Stimulated activated naive CD4-positive, alpha-beta T cell (primary cell): ENCODE data around the gene TBC1D7.
"Not testable (repeated sequence)": the region's sequence is repeated elsewhere in the genome, so short reads cannot be mapped to it uniquely, and the experiment has no call there.

ENCODE experiments used
- DNase-seq, 6 experiments: peaks; one replicate each; lab custom pipeline; 2025; lab: John Stamatoyannopoulos, UW

TBC1D7 gene

DNA sequence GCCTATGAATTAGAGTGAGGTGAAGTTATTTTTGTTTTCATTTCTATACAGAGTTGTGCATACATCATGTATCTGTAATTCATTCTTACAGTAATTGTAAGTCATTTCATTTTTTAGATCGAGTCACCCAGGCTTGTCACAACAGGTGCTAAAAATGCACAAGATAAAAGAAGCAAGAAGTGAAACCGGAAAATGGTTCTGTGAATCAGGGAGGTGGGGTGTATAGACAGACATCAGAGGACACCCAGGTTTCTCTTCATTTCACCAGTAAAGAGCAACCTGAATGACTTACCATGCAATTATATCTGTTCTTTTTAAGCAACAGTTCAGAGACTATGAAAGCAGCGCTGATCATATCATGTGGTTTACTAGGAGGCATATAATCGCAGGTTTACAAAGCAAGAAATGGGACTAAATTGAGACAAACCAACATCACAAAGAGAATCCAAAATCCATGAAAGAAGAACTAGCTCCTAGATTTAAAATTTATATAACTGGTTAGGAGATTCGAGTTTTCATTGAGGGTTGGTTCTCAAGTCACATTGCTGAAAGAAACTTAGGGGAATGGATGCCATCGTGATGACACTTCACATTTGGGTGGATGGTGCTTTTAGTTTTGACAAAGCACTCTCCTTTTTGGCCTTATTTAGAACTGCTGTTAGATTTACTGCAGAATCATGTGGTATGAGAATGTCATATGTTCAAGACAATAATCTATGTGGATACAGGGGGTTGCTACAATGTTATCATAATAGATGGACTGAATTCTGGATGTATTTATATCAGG is 27.9 kb upstream of the TBC1D7 start:
- DNase-seq = peak in 3 of 6 experiments; percentile 66 to 69 (median 67)

DNA sequence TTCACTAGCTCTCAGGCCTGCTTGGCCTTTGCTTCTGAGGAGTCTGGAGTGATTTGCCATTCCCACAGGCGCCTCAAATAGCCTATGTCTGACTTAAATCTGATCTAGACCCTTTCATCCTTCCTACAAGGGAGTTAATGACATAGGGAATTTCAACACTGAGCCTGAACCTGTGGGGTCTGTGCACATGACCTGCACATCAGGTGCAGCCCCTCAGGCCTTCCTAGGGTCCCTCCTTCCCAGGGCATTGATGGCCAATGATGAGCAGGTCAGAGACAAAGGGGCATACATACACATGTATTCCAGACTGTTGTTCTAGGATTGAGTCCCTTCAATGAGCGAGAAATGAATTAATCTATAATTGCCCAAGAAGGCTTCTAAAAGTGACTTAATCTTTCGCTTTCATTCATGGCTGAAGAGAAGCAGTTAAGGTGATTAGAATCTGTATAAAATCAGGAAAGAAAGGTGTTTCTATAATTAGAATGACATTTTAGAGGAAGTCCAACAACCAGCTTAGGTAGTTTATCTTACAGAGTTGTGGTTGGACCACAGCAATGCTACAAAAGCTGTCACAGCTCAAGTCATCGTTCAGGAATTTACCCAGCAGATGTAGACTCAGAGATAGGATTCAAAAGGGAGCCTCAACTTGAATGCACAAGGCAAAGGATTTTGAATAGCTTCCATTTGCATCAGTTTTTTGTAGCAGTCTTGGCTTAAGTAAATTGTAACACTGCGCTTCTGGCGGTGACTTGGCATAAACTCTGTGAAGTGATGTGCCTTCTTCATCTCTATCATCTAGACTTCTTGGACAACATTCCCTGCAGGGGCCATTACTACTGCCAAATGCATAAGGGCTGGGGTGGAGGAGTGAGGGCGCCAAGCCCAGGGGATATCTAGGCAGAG is 27.0 kb upstream of the TBC1D7 start:
- peak in 3 of 6 experiments; percentile 20 to 46 (median 21) for DNase-seq

DNA sequence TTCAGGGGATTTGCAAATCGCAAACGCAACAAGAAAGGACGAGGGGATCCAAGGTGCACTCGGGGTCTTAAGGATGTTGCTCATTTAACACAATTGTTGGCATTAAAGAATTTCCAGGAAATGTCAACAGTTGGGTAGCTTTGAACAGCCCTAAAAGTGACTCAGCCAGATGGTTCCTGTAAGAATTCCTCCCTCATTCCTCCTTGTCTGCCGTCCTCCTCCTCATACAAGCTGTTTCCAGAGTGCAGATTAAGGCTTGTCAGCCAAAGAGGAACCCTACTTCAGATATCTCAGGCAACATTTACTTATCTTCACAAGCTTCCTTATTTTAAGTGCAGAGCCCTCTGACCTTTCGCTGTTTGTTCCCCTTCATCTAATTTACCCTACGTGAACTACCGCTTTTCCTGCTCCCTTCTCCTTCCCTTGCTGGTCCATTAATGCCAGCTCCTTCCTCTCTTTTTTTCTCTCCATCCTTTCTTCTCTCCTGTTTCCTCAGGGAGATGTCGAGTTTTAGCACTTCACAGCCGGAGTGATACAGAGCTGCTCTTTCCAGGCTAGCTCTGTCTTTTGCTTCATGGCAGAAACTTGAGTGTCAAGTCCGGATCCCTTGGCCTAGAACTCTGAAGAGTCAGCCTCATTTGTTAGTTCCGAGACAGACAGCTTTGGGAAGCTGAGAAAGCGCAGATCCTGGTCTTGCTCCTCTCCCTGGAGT is 26.1 kb upstream of the TBC1D7 start:
- DNase-seq = no peak

DNA sequence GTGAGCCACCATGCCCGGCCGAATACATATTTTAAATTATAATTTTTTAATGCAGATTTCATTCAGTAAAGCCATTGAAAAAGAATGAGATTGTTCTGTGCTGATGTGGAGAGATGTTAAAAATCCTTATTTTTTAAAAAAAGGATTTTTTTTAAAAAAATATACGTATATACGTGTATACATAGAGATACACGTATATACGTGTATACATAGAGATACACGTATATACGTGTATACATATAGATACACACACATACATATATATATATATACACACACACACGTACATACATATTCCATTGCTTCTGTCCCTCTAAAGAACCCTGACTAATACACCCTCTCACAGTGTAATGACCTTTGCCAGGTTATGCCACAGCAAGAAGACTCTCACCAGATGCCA is 23.8 kb upstream of the TBC1D7 start:
- DNase-seq = no peak

DNA sequence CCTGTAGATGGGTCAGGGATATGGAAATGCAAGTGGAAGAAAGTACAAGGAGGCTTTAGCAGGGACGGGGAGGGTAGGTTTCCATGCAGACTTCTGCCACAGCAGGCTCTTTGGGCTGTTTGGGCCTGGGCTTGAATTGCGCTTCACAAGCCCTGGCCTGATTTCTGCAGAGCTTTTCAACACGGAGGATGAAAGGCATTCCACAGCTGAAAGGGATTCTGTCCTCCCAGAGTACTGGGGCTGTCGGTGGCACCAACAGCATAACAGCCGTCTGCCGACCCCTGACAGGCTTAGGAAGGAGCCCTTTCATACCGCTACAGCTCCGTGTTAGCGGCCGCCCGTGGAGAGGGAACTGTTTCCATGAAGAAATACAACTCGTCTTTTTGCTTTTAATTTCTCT is 22.9 kb upstream of the TBC1D7 start:
- no peak for DNase-seq

DNA sequence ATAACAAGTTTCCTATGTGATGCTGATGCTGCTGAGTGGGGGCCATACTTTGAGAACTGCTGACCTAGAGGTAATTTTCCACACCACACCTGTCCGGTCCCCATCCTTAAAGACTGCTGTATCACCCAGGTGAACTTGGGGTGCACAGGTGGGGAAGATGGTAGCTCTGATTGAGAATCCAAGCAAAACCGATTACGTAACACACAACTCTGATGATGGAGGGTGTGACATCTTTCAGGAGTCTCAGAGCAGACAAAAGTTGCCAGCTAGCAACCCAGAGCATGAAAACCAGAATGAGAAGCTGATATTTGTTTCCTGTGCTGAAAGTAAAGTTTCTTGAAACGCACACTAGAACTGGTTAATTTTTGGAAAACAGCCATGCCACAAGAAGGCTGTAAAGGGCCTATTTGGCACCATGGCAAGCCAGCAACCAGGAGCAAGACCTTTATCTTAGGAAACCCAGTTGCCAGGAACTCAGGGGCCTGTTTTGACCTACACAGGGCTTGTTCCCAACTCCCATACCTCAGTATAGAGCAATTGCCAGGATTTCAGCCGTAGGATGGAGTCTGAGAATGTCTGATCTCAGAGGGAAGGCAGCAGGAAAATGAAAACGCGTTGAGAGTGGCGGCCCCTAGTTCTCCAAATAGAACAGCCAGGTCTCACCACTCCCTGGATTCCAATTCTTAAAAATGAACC is 21.6 kb upstream of the TBC1D7 start:
- DNase-seq = no peak

DNA sequence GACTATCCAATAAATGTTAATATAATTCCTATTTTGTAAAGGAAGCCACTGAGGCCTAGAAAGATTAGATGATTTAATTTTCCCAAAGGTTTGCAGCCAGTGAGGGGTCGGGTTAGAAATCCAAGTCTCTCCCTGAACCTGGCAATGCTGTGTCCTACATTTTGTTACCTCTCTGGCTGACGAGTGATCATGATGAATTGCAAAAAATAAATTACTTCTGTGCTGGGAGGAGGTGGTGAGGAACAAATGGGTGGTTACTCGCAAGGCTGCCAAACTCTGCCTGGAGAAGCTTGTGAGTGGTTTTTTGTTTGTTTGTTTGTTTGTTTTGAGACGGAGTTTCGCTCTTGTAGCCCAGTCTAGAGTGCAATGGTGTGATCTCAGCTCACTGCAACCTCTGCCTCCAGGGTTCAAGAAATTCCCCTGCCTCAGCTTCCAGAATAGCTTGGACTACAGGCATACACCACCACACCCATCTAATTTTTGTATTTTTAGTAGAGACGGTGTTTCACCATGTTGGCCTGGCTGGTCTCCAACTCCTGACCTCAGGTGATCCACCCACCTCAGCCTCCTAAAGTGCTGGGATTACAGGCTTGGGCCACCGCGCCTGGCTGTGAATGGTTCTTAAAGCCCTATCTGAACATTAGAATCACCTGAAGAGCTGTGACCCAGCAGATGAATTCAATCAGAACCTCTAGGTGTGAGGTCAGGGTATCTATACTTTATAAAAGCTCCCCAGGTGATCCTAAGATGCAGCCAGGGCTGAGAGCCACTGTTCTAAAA is 20.2 kb upstream of the TBC1D7 start:
- no peak for DNase-seq

DNA sequence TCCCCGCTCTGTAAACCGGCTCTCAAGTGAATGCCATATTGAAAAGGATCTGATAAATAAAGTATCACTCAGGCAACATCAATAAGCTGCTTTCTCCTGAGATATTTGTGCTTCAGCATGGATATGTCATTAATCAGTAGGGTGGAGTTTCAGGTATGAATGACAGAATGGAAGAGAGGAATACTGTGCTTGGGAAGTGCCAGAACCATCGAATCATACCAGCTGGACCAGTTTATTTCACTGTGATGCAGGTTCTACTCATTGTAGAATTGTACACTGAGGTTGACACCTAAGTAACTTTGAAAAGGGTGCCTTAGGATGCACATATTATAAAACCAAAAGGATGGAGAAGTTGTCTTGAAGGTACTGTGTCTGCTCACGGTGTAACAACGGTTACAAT is 17.9 kb upstream of the TBC1D7 start:
- DNase-seq = no peak

DNA sequence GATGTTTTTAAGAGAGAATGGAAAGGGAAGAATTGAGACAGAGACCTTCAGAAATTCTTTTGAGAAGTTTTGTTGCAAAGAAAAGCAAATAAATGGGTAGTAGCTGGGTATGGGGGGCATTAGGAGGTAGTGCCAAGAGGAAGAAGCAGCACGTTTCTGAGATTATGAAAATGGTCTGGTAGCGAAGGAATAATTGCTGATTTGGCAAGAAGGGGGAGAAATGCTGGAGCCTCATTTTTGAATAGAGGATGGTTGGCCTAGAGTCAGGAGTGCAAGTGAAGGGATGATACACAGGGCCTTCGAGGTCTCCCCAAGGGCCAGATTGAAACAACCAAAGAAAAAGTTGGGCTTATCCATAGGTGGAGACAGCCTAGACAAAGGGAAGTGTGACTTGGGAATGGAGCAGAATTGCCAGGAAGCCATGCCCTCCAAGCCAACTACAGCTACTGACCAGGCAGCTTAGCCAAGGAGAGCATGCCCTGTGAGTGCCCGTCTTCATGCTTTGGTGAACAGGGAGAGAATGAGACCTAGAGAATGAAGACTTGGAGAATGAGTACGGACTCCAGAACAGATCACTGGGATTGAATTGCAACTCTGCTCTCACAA is 14.2 kb upstream of the TBC1D7 start:
- no peak for DNase-seq

DNA sequence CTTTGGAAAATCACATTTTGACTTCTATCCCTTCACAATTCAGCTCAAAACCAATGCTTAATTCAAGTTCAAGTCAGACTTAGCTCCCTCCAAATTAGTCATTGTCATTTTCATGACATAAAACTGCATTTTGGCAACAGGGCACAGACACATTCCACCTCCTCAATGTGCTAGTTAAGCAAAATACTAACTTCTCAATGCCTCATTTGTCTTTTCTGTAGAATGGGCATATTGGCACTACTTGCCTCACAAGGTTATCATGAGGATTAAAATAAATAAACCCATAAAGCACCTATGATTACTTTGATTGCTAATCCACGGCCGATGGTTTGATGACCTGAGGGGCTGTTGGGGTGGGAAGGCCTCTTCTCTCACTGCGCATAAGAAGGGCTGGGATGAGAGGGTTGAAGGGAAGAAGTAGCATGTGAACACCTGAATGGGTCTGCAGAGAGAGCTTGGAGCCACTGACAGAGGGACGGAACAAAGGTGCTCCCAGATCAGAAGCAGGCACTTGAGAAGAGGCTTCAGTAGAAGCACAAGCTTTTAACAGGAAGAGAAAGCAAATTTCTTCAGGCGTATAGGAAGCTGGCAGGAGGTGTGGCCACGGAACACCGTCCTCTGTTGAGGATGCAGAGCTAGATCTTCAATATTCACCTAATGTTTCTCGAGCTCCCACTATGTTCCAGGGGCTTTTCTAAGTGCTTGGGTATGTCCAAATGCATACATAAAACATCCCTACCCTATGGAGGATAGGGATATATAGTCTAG is 11.7 kb upstream of the TBC1D7 start:
- no peak for DNase-seq

DNA sequence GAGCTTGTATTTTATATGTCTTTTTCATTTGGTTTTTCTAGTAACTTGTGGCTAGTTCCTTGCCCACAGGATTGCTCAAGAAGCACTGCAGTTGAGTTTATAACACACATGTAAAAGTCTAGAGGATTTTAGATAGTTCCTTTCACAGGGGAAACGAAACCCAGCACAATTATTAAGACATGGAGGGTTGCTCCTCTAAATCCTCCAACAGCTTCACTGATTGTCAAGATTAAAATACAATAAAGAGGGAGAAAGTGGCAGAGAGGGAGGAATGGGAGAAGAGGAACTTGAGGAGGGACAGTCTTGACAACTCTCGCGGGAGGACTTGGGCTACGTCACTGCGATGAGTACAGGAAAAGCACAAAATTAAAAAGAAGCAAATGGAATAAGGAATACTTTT is 9.7 kb upstream of the TBC1D7 start:
- DNase-seq = no peak

DNA sequence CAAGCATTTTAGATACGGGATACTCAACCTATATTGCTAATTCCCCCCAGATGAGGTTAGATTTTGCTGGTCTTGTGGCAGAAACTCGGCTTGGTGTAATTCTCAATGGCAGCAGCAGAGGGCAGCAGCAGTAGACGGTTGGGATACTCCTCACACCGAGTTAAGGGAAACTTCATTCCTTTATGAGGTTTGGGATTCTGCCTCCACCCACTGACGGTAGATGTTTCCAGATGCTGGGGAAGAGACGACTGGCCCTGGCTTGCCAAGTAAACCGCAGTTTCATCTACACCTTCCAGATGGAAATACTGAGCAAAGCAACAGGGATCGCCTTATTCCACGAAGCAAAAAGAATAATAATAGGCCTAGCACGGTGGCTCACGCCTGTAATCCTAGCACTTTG is 8.2 kb upstream of the TBC1D7 start:
- peak; percentile 47 to 74 (median 60) for DNase-seq

DNA sequence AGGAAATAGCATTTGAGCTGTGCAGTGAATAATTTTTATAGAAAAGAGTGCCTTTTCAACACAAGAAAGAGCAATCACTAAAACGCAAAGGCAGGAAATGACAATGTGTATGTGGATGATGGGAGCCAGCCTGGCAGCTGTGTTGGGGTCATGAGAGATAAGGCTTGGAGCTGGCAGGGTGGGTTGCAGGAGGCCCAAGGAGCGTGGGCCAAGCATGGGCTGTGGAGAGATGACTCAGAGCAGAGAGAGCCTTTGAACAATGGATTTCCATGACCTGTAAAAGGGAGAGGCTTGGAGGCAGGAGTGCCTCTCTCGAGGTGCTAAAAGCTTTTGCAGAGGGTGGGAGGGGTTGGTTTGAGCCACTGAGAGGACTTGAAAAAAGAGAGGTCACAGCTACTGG is 6.6 kb upstream of the TBC1D7 start:
- no peak for DNase-seq

DNA sequence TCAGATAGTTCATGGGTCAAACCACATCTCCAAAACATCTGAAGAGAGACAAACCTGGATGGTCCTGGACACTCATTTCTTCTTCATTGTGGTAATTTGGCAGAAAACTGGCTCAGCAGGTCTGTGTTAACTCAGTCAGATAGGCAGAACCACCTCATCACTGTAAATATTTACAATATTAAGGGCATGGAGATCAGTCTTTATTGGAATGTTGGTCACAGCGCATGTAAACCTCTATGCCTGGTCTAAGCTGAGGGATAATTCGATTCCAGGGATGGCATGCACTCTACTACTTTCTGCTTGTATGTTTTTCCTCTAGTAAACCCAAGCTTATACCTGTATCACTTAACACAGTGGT is 4.0 kb upstream of the TBC1D7 start:
- DNase-seq = no peak

DNA sequence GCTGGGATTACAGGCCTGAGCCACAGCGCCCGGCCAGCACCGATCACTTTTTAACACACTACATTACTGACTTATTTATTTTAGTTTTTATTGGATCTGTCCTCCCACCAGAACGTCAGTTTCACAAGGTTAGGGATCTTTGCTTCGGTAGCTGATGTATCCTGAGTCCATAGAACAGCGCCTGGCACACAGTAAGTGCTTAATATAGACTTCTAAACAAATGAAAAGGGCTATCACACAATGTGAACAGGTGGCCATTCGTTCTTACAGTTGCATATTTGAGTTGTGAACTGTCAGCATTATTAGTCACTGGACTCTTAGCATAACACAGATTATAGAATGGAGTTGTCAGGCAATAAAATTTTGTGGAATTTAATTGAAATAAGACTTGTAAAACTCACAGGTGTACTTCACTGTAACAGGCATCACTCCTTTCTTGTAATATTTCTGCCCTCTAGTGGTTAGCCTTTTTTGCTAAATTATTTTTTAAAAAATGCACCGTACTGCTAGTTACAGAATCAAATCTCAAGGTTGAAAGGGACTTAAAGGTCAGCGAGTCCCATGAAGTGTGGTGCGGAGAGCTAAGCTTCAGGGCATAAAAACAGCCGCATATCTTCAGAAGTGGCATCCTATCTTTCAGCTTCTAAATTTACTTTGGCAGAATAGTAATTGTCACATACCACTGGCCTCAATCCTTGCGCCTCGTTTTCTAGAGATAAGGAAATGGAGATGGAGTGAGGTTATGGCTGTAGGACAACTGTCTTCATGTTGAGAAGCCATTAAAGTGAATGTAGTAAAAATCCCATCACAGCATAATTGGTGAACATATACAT is 3.4 kb upstream of the TBC1D7 start:
- DNase-seq = peak in 2 of 6 experiments; percentile 35 to 46

DNA sequence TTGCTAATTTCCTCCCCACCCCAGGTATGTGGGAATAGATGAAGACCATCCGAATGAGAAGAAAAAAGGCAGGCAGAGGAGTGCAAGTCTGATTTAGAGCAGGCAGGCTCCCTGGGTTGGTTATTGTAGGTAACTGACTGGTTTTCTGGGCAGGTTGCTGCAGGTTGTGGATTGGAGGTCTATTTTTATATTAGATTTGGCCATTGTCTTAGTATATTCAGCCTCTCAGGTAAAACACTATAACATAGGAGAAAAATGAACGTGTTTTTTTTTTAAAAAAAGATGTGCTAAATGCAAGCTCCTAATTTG is 492 bp upstream of the TBC1D7 start:
- no peak for DNase-seq

DNA sequence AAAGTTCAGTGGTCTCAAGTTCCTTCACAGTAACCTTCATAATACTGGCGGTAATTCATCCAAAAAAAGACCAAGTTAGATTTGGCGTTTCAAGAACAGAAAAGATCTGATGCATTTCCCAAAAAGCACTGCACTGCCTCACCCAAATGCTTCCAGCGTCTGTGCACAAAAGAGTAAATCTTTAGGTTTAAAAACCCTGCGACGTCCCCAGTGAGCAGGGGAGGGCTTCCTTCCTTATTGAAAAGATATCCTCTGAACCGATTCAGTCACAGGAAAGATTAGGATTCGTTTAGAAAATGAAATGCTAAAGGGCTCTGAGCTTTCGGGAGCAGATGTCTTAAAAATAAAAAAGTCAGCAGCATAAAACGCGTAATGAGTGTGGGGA is 654 bp downstream of the TBC1D7 start:
- DNase-seq = no peak

DNA sequence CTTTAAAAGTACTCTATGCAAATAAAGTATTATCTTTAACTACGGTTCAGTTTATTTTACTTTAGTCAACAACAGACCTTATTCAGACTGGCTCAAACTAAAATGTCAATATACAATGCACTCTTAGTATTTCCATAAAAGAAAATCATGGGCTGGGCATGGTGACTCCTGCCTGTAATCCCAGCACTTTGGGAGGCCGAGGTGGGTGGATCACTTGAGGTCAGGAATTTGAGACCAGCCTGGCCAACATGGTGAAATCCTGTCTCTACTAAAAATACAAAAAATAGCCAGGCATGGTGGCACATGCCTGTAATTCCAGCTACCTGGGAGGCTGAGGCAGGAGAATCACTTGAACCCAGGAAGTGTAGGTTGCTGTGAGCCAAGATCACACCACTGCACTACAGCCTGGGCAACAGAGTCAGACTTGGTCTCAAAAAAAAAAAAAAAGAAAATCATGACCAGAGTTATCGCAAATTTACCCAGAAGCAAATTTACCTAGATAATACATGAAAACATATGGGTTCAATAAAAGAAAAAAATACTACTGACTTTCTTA is 2.2 kb downstream of the TBC1D7 start:
- not testable (repeated sequence) for DNase-seq
